EL (cell line): ENCODE results near the gene NOP9.

Experiments
- DNase-seq: peaks from one replicate; pipeline ENCODE4 v3.0.0-alpha.2; 2016

NOP9 gene

DNA sequence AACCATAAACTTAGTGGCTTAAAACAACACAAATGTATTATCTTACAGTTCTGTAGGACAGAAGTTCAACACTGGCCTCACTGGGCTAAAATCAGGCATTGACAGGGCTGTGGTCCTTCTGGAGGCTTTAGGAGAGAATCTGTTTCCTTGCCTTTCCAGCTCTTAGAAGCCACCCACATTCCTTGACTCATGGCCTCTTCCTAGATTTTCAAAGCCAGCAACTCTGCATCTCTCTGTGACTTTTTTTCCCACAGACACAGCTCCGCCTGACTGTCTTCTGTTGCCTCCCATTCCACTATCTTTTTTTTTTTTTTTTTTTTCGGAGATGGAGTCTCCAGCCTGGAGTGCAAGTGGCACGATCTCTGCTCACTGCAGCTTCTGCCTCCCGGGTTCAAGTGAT is 56.6 kb downstream of the NOP9 start:
- no peak for DNase-seq
